ENCODE data around the gene GNG12.

The GNG12 gene

GRCh38 chr1:67724928-67725560, 108.2 kb downstream of the GNG12 start:
- CTCF ChIA-PET: interaction anchor here (2.0 to 2.4 kb wide), 2 partner anchors 13 to 36 kb away, joined by 4 to 6 read pairs; no protein-coding TSS in a partner anchor
- DNase-seq (ENCODE audit: extremely low spot score): no peak
- POLR2A ChIA-PET: no interaction called here
- TF ChIP-seq CTCF (IDR thresholded peaks at IDR 0.05; ENCODE audit: control extremely low read depth, extremely low read depth, low read depth, missing control alignments): no peak

GRCh38 chr1:67723620-67724019, 109.6 kb downstream of the GNG12 start:
- CTCF ChIA-PET: interaction anchor here (1.0 to 2.4 kb wide), 5 partner anchors 12 to 37 kb away, joined by 3 to 6 read pairs (median 3); no protein-coding TSS in a partner anchor
- POLR2A ChIA-PET: no interaction called here
- peak; percentile 27 for DNase-seq (ENCODE audit: extremely low spot score)

GRCh38 chr1:67723126-67723525, 110.1 kb downstream of the GNG12 start:
- TF ChIP-seq CTCF (IDR thresholded peaks at IDR 0.05; ENCODE audit: control extremely low read depth, extremely low read depth, low read depth, missing control alignments): no peak
- CTCF ChIA-PET: interaction anchor here (1.0 to 2.4 kb wide), 5 partner anchors 11 to 37 kb away, joined by 3 to 6 read pairs (median 3); no protein-coding TSS in a partner anchor
- POLR2A ChIA-PET: no interaction called here
- DNase-seq (ENCODE audit: extremely low spot score): no peak

More at GRCh38 chr1:67723620-67724019, 109.6 kb downstream of the GNG12 start:
- TF ChIP-seq CTCF (IDR thresholded peaks at IDR 0.05; ENCODE audit: control extremely low read depth, extremely low read depth, low read depth, missing control alignments): no peak

GRCh38 chr1:67722292-67722944, 110.8 kb downstream of the GNG12 start:
- ChIA-PET CTCF (interaction anchor here (1.3 to 2.4 kb wide), 5 partner anchors 19 to 44 kb away, joined by 3 to 15 read pairs (median 4); no protein-coding TSS in a partner anchor), POLR2A (no interaction called here)
- TF ChIP-seq CTCF (IDR thresholded peaks at IDR 0.05; ENCODE audit: control extremely low read depth, extremely low read depth, low read depth, missing control alignments): no peak
- no peak for DNase-seq (ENCODE audit: extremely low spot score)

GRCh38 chr1:67721650-67722291, 111.5 kb downstream of the GNG12 start:
- no peak for TF ChIP-seq CTCF (IDR thresholded peaks at IDR 0.05; ENCODE audit: control extremely low read depth, extremely low read depth, low read depth, missing control alignments)
- POLR2A ChIA-PET: no interaction called here
- DNase-seq (ENCODE audit: extremely low spot score): no peak
- CTCF ChIA-PET: interaction anchor here (1.0 to 2.2 kb wide), 7 partner anchors 10 to 553 kb away, joined by 3 to 15 read pairs (median 4); no protein-coding TSS in a partner anchor

- no peak for DNase-seq (ENCODE audit: extremely low spot score)
- POLR2A ChIA-PET: no interaction called here
- TF ChIP-seq CTCF (IDR thresholded peaks at IDR 0.05; ENCODE audit: control extremely low read depth, extremely low read depth, low read depth, missing control alignments): no peak
- CTCF ChIA-PET: interaction anchor here (1.0 to 2.2 kb wide), 8 partner anchors 9 to 552 kb away, joined by 3 to 15 read pairs (median 4); no protein-coding TSS in a partner anchor
Observed at GRCh38 chr1:67721112-67721511, 112.2 kb downstream of the GNG12 start.
